GM08714 (cell line): ENCODE measurements around the gene CPNE8.

Experiments used
- H3K4me3 ChIP-seq: fragments of 200-500 bp; sonication (Bioruptor generic); 2 replicates; pipeline ENCODE4 v1.5.1; 2014; ENCODE audit warnings: mild to moderate bottlenecking, low read length, inconsistent platforms
- ZNF274 ChIP-seq: IDR thresholded peaks from 2 replicates; pipeline ENCODE4 v1.6.1; 2012; ENCODE audit warnings: mild to moderate bottlenecking, low read depth, low read length

The CPNE8 gene

DNA sequence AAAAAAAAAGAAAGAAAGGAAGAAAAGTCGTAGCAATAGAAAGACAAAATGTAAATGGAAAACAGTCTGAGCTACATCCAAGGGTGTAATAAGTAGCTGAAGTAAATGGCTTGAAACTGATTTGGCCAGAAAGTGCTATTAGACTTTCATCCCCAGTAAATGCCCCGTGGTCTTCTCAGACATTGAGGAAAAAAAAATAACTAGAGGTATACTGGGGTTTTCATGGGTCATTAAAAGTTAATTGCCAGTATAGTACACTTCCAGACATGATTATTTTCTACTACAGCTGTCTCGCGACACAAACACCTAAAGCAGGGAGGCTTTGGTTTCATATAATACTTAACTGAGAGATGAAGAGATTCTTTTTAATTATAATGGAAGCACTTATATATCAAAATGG lies 271.9 kb downstream of the CPNE8 start:
- no peak overlapping the region for H3K4me3 ChIP-seq
- TF ChIP-seq ZNF274, result no peak

DNA sequence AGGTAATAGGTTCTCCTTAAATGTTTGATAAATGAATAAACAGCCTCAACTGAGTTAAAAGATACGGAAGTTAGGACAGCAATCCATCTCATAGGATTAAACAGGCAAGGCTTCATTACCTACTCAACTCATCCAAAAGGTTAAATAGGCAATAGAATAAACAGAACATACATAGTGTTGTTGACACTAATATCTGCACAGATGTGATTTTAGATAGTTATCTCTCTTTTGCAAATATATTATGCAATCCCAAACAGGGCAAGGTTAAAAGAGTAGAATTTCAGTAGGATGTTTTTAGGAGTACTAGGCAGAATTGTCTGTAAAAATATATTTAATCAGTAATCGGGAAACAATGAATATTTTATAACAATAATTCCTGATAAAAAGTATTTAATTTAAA lies 276.3 kb downstream of the CPNE8 start:
- H3K4me3 ChIP-seq, result no peak overlapping the region

DNA sequence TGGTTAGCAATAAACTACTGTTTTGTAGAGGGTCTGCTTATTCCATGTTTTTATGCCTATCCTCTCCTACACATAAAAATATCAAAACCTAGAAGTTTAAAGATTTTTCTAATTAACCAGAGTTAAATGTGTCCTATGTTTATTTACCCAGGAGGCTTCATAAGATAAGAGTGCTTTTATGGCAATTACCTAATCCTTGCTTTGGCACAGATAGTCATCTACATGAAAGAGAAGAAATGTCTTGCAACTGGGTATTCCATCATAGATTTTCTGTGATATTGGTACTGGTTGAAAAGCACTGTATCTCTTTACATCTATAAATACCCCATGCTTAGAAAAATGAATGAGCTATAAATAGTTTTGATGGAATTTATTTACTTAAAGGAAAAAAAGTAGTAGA lies 277.1 kb downstream of the CPNE8 start:
- TF ChIP-seq ZNF274, result no peak
- no peak overlapping the region for H3K4me3 ChIP-seq

More for the DNA sequence above, 276.3 kb downstream of the CPNE8 start:
- no peak for TF ChIP-seq ZNF274

DNA sequence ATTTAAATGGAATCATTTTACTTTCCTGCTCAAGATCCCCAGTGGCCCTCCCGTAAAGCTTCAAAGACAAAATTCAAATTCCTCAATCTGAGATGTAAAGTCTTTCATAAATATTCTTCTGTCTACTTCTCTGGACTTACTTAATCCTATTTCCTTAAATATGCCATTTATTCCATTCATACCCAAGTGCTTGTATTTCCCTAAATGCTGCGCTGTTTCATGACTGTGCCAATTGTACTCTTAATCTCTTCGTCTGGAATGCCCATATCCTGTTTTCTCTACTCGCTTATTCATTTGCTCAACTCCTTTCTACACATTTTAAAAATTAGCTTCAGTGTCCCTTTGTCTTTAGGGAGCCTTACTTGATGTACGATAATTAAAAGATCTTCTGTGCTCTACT lies 280.1 kb downstream of the CPNE8 start:
- no peak for TF ChIP-seq ZNF274
- H3K4me3 ChIP-seq, result no peak overlapping the region

DNA sequence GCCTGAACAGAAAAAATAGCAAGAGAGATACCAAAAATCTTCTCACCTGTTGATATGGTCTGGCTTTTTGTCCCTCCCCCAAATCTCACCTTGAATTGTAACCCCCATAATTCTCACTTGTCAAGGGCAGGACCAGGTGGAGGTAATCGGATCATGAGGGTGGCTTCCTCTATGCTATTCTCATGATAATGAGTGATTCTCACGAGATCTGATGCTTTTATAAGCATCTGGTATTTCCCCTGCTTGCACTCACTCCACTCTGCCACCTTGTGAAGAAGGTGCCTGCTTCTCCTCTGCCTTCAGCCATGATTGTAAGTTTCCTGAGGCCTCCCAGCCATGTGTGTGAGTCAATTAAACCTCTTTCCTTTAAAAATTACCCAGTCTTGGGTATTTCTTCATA lies 291.2 kb downstream of the CPNE8 start:
- TF ChIP-seq ZNF274, result no peak

DNA sequence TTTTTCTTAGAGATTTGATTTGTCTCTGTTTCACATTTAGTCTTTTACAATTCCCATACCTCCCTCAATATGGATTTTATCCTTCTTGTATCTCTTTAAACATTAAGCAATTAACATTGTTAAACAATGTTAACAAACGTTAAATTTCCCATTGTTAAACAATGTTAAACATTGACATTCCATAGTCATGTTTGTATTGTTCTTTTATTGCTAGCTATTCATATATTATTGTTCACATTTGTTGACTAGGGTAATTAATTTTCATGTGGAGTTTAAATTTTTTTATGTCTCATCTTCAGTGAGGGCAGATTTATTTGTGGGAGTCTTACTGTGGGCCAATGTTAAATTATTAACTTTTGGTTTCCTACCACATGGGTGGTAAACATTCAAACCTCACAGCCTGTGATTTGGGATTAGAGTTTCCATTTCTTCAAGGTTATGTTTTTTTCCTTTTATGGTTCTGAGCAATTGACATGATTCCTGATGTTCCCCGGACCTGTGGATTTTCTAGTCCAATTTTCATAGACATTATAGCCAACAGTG lies 294.5 kb downstream of the CPNE8 start:
- TF ChIP-seq ZNF274, result no peak
- no peak overlapping the region for H3K4me3 ChIP-seq

More for the DNA sequence above, 291.2 kb downstream of the CPNE8 start:
- no peak overlapping the region for H3K4me3 ChIP-seq

DNA sequence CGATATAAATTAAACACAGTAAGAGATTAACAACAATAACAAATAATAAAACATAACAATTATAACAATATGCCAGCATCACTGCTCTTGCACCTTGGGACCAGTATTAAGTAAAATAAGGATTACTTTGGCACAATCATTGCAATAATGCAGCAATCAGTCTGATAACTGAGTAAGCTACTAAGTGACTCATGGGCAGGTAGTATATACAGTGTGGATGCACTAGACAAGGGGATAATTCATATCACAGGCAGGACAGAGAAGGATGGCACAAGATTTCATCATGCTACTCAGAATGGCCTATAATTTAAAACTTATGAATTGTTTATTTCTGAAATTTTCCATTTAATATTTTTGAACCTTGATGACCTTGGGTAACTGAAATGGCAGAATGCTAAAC lies 298.1 kb downstream of the CPNE8 start:
- H3K4me3 ChIP-seq, result no peak overlapping the region

More for the DNA sequence above, 298.1 kb downstream of the CPNE8 start:
- no peak for TF ChIP-seq ZNF274
